GM21576 (cell line): ENCODE measurements around the gene FAM228A.
"Not testable (repeated sequence)": the region's sequence is repeated elsewhere in the genome, so short reads cannot be mapped to it uniquely, and the experiment has no call there.

Source experiments
- ATAC-seq: cut with Tn5 transposase; IDR thresholded peaks from one replicate; pipeline ENCODE4 v1.9.1; 2021; ENCODE audit warnings: mild to moderate bottlenecking, moderate library complexity; ENCODE audit not compliant: unreplicated experiment

FAM228A gene

DNA sequence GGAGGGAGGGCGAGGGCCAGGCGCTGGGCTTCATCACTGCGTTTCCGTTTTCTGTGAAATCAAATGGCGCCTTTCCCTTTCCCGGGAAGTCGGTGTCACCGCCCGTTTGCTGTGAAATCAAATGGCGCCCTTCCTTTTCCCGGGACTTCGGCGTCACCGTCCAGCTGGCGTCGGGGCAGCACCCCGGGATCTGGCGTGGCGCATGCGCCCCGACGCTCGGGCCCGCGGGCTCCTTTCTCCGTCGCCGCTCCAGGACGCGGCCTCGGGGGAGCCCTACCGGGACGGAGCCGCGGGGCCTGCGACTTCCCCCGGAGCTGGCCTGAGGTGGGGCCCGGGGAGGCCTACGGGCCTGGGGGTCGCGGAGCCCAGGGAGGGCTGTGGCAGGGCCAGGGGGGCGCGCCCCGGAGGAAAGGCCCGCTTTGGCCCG lies at the start of gene FAM228A:
Gene FAM228A, plus strand, starts transcription at position 203 of the 427 bp plus-strand sequence. CDS start 428 bp downstream, outside the sequence.
- ATAC-seq: no peak

DNA sequence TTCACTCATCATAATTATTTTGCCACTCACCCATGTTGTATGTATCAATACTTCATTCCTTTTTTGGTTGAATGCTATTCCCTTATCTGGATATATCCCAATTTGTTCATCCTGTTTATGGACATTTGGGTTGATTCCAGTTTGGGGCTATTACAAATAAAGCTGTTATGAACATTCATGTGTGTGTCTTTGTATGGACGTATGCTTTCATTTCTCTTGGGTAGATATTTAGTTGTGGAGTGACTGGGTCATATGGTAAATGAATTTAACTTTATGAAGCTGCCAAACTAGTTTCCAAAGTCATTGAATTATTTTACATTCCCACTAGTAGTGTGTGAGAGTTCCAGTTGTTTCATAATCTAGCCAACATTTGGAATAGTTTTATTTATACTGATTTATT lies 48.9 kb upstream of the FAM228A start:
- ATAC-seq: no peak

DNA sequence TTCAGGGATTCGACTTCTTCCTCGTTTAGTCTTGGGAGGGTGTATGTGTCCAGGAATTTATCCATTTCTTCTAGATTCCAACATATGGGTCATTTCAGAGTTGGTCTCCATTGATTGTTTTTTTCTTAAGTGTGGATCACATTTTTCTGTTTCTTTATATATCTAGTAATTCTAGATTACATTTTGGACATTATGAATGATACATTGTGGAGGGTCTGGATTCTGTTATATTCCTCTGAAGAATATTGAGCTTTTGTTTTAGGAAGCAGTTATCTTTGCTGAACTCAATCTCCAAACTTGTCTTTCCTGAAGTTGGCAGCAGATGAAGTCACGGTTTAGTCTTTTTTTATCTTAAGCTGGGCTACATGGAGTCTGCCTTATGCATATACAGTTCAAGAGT lies 42.3 kb upstream of the FAM228A start:
- ATAC-seq: no peak

DNA sequence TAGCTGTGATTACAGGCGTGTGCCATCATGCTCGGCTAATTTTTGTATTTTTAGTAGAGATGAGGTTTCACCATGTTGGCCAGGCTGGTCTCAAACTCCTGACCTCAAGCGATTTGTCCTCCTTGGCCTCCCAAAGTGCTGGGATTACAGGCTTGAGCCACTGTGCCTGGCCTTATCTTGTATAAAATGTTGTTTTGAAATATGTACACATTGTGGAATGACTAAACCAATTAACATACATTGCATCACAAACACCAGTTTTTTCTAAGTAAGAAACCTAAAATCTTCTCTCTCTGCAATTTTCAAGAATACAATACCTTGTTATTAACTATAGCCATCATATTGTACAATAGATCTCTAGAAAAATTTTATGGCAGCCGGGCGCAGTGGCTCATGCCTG lies 34.5 kb upstream of the FAM228A start:
- not testable (repeated sequence) for ATAC-seq

DNA sequence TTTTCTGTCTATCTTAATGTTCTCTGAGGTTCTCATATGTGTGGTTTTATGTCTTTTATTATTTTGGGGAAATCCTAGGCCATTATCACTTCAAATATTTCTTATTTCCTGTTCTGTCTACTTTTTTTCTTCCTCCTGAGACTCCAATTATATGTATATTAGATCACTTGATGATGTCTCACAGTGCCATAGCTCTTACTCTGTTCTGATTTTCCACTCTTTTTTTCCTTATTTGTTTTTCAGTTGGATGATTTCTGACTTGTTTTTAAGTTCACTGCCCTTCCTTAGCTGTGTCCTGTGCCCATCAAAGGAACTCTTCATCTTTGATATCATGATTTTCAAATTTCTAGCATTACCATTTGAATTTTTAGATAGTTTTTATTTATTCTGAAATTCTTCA lies 27.5 kb upstream of the FAM228A start:
- no peak for ATAC-seq

DNA sequence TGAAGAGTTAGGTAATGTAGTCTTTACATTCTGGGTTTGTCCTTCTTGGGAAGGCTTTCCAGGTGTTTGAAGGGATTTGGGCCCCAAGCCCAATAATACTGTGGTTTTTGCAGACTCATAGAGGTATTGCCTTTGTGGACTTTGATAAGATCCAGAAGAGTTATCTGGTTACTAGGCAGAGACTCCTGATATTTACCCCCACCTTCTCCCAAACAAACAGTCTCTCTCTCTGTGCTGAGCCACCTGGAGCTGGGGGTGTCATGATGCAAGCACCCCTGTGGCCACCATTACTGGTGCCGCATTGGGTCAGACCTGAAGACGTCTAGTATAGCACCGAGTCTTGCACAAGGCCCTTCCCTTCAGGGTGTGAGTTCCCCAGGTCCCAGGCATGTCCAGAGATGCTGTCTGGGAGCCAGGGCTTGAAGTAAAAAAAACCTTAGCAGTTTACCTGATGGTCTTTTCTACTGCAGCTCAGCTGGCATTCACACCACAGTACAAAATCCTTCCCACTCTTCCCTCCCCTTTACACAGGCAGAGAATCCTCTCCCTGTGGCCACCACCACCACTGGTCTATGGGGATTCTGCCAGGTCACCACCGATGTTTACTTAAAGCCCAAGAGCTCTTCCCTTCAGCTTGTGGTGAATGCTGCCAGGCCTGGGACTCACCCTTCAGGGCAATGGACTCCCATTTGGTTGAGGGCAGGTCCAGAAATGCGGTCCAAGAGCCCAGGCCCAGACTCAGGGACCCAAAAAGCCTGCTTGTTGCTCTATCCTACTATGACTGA lies 22.2 kb upstream of the FAM228A start:
- no peak for ATAC-seq

DNA sequence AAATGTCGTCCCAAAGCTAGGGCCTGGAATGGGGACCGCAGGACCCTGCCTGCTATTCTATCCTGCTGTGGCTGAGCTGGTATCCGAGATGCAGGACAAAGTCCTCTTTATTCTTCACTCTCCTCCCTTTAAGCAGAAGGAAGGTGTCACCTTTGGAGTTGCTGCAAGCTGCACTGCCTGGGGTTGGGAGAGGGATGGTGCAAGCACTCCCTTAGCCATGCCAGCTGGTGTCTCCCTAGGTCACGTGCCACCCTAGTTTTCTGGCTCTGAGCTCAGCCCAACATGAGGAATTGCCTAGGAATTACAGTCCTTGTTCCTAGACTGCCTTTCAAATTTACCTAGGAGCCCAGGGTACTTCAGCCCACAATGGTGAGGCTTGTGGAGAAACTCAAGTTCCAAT lies 21.4 kb upstream of the FAM228A start:
- no peak for ATAC-seq

DNA sequence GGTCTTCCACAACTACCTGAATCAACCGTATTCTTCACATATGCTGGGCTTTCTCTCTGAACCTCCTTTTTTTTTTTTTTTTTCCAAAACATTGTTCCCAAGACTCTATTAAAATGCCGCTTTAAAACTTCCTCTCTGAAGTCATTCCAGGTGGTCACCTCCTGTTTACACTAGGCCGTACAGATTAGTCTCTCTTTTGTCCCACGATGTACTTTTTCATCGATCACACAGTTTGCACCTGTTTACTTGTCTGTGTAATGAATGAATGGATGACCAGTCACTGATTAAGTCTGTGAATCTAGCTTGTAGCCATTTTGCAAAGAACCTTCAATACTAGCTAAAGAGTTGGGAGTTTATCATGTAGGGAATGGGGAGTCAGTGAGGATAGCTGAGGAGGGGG lies 16.7 kb upstream of the FAM228A start:
- ATAC-seq: no peak

DNA sequence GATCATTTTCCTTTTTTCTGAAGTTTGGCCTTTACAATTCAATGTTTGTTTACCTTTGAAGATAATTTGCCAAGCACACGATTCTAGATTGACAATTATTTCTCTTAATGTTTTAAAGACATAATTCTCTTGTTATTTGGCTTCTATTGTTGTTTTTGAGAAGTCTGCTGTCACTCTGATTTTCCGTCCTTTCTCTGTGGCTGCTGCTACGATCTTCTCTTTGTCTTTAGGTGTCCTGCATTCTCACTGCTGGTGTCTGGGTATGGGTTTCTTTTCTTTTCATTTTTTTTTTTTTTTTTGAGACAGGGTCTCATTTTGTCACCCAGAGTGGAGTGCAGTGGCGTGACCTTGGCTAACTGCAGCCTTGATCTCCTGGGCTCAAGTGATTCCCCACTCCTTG lies 15.1 kb upstream of the FAM228A start:
- ATAC-seq: no peak

DNA sequence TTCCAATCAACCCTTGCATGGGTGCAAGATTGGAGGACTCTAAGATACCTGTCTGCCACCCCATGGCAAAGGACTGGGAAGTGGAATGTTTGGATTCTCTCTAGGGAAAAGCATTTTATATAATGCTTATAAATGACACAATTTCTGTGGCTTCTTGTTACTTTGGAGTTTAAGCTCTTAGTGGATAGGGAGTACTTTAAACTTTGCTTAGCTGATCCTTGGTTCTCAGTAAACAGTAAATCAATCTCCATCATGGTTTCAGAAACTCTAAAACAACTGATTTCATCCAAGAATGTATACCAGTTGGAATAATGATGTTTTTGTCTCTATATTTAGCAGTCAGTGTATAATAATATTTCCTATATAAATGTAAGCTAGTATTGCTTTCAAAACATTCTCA lies 14.1 kb upstream of the FAM228A start:
- no peak for ATAC-seq

DNA sequence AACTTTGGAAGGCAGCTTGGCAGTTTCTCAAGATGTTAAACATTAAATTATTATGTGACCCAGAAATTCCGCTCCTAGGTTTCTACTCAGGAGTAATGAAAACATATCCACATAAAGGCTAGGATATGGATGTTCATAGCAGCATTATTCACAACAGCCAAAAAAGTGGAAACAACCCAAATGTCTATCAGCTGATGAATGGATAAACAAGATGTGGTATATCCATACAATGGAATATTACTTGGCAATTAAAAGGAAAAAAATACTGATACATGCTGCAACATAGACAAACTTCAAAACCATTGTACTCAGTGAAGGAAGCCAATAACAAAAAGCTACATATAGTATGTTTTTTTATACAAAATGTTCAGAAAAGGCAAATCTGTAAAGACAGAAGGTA lies 12.4 kb upstream of the FAM228A start:
- no peak for ATAC-seq

DNA sequence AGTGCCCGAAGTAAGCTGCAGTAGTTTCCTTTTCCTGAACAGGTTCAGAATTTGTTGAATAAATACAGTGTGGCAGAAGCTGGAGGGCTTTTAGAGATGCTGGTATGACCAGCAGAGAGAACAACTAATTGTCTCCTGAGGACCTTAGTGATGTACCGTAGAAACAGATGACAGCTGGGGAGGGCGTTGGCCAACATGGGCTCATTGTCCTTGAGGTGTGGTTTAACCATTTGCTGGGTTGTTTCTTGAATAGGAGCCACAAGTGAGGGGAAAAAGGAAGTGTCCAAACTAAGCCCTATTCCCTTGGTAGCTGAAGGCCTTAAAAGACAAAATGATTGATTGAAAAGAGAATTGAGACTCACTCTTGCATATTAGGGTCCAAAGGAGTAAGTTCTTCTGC lies 11.7 kb upstream of the FAM228A start:
- no peak for ATAC-seq

DNA sequence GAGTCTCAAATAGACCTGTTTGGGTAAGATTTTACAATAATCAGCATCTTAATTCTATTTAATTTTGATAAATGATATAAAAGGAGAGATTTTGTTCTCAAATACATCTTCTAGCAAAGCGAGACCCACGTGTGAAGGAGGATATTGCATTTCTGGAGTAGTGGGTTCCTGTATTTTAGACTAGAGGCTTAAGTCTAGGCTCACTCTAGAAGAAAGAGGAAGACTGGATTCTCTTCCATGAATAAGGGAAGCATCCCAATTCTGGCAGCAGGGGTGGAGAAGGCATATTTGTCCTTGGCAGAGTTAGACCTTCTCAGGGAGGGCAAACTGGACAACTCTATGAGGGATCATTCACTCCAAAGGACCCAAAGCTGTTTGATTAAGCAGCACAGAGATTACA lies 11.3 kb upstream of the FAM228A start:
- ATAC-seq: no peak

DNA sequence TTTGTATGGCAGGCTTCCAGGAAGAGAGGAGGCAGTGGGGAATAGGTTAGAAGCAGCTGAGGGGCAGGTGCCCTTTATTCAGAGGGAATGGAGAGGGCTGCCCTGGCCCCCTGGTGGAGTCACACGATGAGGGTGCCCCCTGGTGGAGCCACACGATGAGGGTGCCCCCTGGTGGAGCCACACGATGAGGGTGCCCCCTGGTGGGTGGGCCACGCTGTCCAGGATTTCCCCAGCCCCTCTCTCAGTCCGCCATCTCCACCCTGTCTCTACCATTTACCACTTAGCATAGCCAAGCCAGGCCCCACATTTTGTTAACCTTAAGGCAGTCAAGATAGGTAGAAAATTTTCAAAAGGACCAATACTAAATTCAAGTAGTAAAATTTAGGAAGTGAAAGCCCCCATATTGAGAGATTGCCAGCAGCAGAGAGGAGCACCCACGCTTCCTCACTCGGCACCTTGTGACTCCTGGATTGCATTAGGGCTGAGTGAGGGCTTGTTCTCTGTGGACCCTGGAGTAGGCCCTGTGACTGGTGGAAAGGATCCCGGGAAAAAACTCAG lies 10.4 kb upstream of the FAM228A start:
- ATAC-seq: peak; percentile 64

DNA sequence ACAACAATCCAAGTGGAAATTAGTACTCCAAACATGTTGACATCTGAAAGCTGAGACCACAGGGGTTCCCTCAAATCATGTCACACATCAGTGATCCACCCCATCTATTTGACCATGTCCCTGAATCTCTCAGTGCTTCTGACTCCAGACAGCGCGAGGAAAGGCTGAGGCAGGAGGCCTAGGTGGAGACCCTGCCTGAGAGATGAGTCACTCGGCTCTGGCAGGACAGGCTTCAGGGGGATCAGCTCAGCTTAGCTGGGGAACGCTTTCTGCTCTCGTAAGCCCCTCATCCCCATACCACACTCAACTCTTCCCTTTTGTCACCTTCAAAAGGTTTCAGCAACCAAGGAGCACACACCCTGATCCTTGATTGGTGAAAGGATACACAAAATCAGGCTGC lies 5.8 kb upstream of the FAM228A start:
- no peak for ATAC-seq

DNA sequence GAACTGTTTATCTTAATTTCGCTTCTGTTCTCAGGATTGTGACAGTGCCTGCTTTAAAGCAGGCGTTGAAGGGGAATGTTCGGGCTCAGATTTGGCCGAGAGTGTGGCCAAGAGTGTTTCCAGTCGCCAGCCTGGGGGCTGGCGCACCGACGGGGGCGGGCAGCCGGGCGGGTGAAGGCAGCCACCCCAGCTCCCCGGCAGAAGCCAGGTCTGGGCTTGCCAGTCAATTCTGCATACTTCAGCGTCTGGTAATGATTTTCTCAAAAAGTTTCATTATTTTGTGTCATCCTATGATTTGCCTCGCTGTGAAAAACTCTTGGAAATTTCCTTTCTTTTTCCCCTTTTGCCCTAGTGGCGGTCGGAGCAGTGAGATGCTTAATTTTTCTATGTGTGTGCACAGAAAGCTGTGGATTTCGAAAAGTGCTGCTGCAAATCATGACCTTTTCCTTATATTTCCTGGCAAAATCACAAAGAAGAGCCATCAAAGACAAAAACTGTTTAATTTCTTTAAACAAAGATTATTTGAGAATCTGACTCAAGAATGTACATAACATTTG lies 856 bp downstream of the FAM228A start:
- ATAC-seq: no peak

DNA sequence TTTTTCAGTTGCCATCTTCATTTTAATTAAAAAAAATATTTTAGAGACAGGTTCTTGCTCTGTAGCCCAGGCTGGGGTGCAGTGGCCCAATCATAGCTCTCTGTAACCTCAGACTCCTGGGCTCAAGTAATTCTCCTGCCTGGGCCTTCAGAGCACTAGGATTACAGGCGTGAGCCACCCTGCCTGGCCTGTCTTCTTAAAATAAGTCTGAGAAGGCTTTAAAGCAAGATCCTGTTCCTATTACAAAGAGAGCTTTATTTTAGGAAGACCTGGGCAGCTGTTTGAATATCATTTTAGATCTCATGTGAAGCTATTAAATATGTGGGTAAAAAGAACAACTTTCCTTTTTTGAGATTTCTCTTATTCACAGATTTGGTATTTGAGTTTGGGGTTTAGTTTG lies 1.5 kb downstream of the FAM228A start:
- no peak for ATAC-seq

DNA sequence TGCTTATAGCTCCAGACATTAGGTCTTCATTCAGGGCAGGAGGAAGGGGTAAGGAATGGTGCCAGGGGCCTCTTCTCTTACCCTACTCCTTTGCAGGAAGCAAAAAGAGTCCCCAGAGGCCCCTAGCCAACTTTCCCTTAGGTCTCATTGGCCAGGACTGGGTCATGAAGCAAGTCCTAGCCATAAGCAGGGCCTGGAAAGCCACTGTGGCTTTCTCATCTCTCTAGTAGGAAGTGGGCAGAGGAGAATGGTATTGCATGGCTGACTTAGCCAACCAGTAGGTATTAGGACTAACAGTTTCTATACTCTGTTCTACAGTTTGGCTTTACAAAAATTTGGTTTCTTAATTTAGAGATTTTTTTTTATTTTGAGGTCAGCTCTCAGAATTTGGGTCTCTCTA lies 4.8 kb downstream of the FAM228A start:
- ATAC-seq: peak; percentile 52

DNA sequence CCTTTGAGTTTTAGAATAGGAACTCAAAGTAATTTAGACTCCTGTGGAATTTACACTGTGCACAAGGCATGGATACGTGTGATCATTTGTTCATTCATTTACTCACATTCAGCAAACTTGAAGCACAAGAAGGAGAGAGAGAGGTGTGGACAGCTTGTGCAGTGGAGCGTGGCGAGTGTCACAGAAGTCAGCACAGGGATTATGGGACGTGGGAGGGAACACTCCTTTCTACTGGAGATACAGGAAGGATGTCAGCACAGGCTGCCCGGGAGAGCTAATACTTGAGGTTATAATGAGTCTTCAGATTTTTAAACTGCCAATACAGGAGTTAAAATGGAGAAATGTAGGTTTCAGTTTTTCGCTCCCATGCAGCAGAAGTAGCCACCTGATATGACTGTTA lies 7.0 kb downstream of the FAM228A start:
- ATAC-seq: no peak

DNA sequence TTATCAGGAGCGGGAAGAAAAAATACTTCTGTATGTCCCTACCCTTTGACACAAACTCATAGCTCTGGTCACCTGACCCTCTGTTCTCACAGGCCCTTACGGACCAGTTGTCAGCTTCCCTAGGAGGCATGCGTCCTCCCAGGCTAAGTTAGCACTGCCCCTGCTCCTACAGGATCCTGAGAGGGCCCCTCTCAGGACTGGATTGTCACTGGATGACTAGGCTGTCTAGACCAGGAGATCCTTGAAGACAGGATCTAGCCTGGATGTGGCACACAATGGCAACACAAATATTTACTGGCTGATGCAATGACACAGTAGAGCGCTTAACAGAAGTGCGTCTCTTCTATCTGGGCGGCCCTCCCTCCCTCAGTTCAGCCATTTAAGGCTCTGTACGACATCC lies 7.7 kb downstream of the FAM228A start:
- no peak for ATAC-seq

DNA sequence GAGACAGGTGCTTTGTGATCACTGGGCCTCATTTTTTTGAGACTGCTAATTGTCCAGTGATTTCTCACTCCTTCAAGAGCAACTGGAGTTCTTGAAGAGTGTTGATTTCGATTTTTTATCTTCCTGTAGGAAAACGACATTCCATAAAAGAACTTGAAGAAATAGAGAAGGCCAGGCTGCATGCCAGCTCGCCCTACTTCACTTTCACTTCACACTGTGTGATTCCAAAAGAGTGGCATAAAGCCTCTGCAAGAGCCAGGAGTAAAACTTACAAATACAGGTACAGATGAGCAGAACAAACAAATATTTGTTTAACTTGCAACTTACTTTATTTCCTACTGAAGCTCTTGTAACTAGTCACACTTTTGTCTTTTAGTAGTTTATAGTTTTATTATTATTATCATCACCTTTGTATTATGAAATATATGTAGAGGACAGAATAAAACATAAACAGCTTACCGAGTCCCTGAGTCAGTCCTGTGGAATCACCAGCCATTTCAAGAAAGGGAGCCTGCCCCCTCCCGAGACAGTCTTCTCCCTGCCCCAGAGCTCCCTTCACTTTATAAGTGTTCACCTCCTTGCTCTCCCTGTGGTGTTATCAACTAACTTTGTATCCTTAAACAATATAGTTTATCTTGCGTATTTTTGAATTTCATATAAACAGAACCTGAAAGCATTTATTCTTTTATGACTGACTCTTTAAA lies 8.7 kb downstream of the FAM228A start:
- ATAC-seq: no peak

DNA sequence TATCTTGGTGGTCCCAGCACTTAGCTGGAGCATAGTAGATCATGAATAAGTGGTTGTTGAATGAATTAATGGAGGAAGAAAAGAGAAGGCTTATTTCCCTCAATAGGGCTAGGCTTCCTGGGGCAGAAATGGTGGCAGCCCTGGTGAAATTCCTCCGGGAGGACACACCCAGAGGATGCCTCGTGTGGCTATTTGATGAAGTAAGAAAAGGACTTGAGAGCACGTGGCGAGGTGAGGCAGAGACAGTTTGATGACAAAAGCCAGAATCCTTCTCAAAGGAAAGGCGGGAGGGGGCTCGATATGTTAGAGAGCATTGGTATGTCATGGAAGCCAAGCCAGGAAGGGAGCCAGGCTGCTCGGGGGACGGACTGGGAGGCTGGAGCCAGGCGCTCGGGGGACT lies 14.7 kb downstream of the FAM228A start:
- no peak for ATAC-seq
